K562 (cell line): ENCODE measurements around the gene ANKZF1. TPM values are rescaled to one million over a fixed set of nuclear protein-coding genes. Genes with fewer than 3 reads are reported as not detected.

Source experiments
- ATAC-seq: fragments of 200-7000 bp; cut with Tn5 transposase; 3 replicates; pipeline ENCODE4 v1.9.1; 2020; ENCODE audit warnings: moderate library complexity
- Bru-seq: library from RNA; stranded (reverse); fragments of 400-500 nt; gene quantifications from one replicate; lab custom pipeline; 2021; lab: Mats Ljungman, UMichigan
- BruChase-seq, 2 experiments: library from RNA; stranded (reverse); fragments of 400-500 nt; gene quantifications; one replicate each; lab custom pipeline; 2021; lab: Mats Ljungman, UMichigan
- BruUV-seq: library from RNA; stranded (reverse); fragments of 400-500 nt; replicated peaks from 2 replicates; lab custom pipeline; 2021; lab: Mats Ljungman, UMichigan
- CTCF ChIA-PET: fragments of 300-600 bp; formaldehyde crosslinking; extraction: SDS; loops from one replicate; lab custom pipeline; 2021; ENCODE audit warnings: low intra/inter-chr PET ratio; lab: Yijun Ruan, JAX
- POLR2A ChIA-PET: fragments of 300-600, 350-650 bp; sonication (Branson Sonifier 250); formaldehyde crosslinking; extraction: SDS; loops from one replicate; lab custom pipeline; 2021; ENCODE audit warnings: antibody characterized with exemption, inconsistent platforms; lab: Yijun Ruan, JAX
- DNase-seq, 4 experiments: peaks; one replicate each; pipeline versions ENCODE4 v3.0.0 to v3.0.0-alpha.2; 2011 to 2018; ENCODE audit warnings: low spot score in 3 of 4, mixed read lengths in 3 of 4; ENCODE audit errors: extremely low read depth in 1 of 4
- FAIRE-seq: peaks from 2 replicates; lab custom pipeline; 2011; peaks lifted over from hg19 to GRCh38; lab: Jason Lieb, UNC
- H2AFZ ChIP-seq: 2 replicates; pipeline ENCODE4 v1.6.0; 2011; ENCODE audit warnings: low read depth, low read length, control low read depth, inconsistent platforms
- H3K27ac ChIP-seq: fragments of 200-600 bp; 3 replicates; pipeline ENCODE4 v1.8.0; 2011; ENCODE audit warnings: low read depth, mild to moderate bottlenecking, control low read depth, inconsistent platforms, low read length, moderate library complexity, mixed read lengths; ENCODE audit errors: extremely low read depth
- H3K27me3 ChIP-seq, 2 experiments: fragments of 300-600 bp in 1 of 2; 2 replicates in 1 of 2; 3 replicates in 1 of 2; pipeline versions ENCODE4 v1.6.0 to v1.8.0; 2011; ENCODE audit warnings: inconsistent platforms in 2 of 2, low read length in 2 of 2, mild to moderate bottlenecking in 1 of 2, mixed read lengths in 1 of 2, moderate library complexity in 1 of 2; ENCODE audit not compliant: control insufficient read depth in 2 of 2, insufficient read depth in 2 of 2
- H3K36me3 ChIP-seq: fragments of 300-600 bp; 3 replicates; pipeline ENCODE4 v1.8.0; 2011; ENCODE audit warnings: mild to moderate bottlenecking, low read length, inconsistent platforms; ENCODE audit not compliant: control insufficient read depth, insufficient read depth
- H3K4me1 ChIP-seq, 2 experiments: fragments of 200-600 bp in 1 of 2; replicated peaks in 1 of 2; 2 replicates in 1 of 2; 3 replicates in 1 of 2; pipeline versions ENCODE4 v1.5.1 to v1.8.0; 2011; ENCODE audit warnings: inconsistent platforms in 2 of 2, low read length in 2 of 2, mild to moderate bottlenecking in 1 of 2, mixed read lengths in 1 of 2, moderate library complexity in 1 of 2; ENCODE audit not compliant: control insufficient read depth in 2 of 2, insufficient read depth in 2 of 2
- H3K4me2 ChIP-seq: 2 replicates; pipeline ENCODE4 v1.6.1; 2011; ENCODE audit warnings: low read length, control low read depth, inconsistent platforms, mixed read lengths; ENCODE audit not compliant: insufficient read depth
- H3K4me3 ChIP-seq: fragments of 200-600 bp; sonication (generic), shearing (Covaris generic); 2 replicates; pipeline ENCODE4 v1.5.1; 2016; ENCODE audit warnings: control low read depth, inconsistent platforms
- H3K79me2 ChIP-seq: fragments of 200-600 bp; 3 replicates; pipeline ENCODE4 v1.8.0; 2011; ENCODE audit warnings: low read length, inconsistent platforms; ENCODE audit not compliant: control insufficient read depth, insufficient read depth
- H3K9ac ChIP-seq, 2 experiments: 2 replicates each; pipeline versions ENCODE4 v1.6.0 to v1.6.1; 2011; ENCODE audit warnings: low read depth in 2 of 2, low read length in 2 of 2, control low read depth in 1 of 2, inconsistent platforms in 1 of 2, mild to moderate bottlenecking in 1 of 2, mixed read lengths in 1 of 2; ENCODE audit not compliant: insufficient read depth in 1 of 2
- H3K9me1 ChIP-seq: one replicate; pipeline ENCODE4 v1.6.0; 2011; ENCODE audit warnings: inconsistent platforms, mild to moderate bottlenecking, low read length, moderate library complexity; ENCODE audit not compliant: control insufficient read depth, insufficient read depth
- H3K9me3 ChIP-seq: replicated peaks from 2 replicates; pipeline ENCODE4 v1.5.1; 2011; ENCODE audit warnings: low read depth, low read length, inconsistent platforms; ENCODE audit not compliant: control insufficient read depth, insufficient read depth
- H4K20me1 ChIP-seq: replicated peaks from 2 replicates; pipeline ENCODE4 v1.6.1; 2011; ENCODE audit warnings: low read length, inconsistent platforms, mixed read lengths; ENCODE audit not compliant: control insufficient read depth, insufficient read depth
- NCOA1 ChIP-seq: fragments of 450-650 bp; IDR thresholded peaks from 2 replicates; pipeline ENCODE4 v1.6.1; 2016; ENCODE audit warnings: low read depth
- PTBP1 ChIP-seq: fragments of 200-400 bp; formaldehyde crosslinking; IDR thresholded peaks from 2 replicates; pipeline ENCODE4 v1.6.1; 2017; ENCODE audit warnings: low read depth, low read length
- SMARCB1 ChIP-seq: IDR thresholded peaks from 2 replicates; pipeline ENCODE4 v1.6.1; 2011; ENCODE audit warnings: improper control_type of control experiment, low read depth; ENCODE audit not compliant: insufficient read length
- WGBS: fragments of 100-300 bp; shearing (Covaris generic); methylation state at CpG from one replicate; pipeline ENCODE4 v1.1.6; 2016; ENCODE audit warnings: low coverage, mixed read lengths; ENCODE audit not compliant: insufficient coverage; ENCODE audit errors: missing lambda C conversion rate; 5-methylcytosine and 5-hydroxymethylcytosine counted together
- in situ Hi-C: fragments of 300-500 bp; cut with MboI; formaldehyde crosslinking; loops from 4 replicates; pipeline ENCODE4 v1.15.0; 2018; ENCODE audit warnings: inconsistent platforms, mixed read lengths
- intact Hi-C: fragments of 100-400 bp; cut with micrococcal nuclease; formaldehyde crosslinking; loops from 2 replicates; pipeline ENCODE4 v1.14.2; 2022
- long read RNA-seq, 3 experiments: library from polyadenylated mRNA in 2 of 3; library from RNA in 1 of 3; unstranded in 2 of 3; stranded (forward) in 1 of 3; transcript quantifications; one replicate each; pipeline ENCODE4 v2.0.0, GENCODE V29; 2019 to 2022
- polyA minus RNA-seq, 3 experiments: library from RNA; depleted of rRNA, polyadenylated mRNA; stranded (reverse); fragments of >200 nt; gene quantifications; 2 replicates each; pipeline ENCODE4 v1.2.3, GENCODE V29; 2011
- polyA plus RNA-seq, 8 experiments: library from polyadenylated mRNA; depleted of rRNA in 4 of 8; stranded (reverse) in 5 of 8; unstranded in 3 of 8; fragments of >200 nt; fragmentation: Nextera tagmentation in 2 of 8; fragmentation: Illumina TruSeq in 1 of 8; extraction: Ambion mirVana in 2 of 8; extraction: Trizol in 1 of 8; gene quantifications; 2 replicates each; pipeline versions ENCODE4 v1.2.1 to v1.2.3, GENCODE V29; 2011 to 2014; ENCODE audit warnings: inconsistent platforms in 1 of 8, missing spikeins in 1 of 8
- total RNA-seq, 7 experiments: library from RNA; depleted of rRNA in 6 of 7; stranded (reverse); fragments of >200 nt in 6 of 7; fragmentation: Illumina TruSeq in 2 of 7; extraction: Trizol in 2 of 7; gene quantifications; 2 replicates each; pipeline versions ENCODE4 v1.2.1 to v1.2.3, GENCODE V29; 2011 to 2021; ENCODE audit warnings: low replicate concordance in 1 of 7
- TF ChIP-seq, protein P1 (sequence below): fragments of 450-650 bp; IDR thresholded peaks from 2 replicates; pipeline ENCODE4 v1.6.1; 2016; ENCODE audit warnings: low read depth

ANKZF1 gene, protein sequence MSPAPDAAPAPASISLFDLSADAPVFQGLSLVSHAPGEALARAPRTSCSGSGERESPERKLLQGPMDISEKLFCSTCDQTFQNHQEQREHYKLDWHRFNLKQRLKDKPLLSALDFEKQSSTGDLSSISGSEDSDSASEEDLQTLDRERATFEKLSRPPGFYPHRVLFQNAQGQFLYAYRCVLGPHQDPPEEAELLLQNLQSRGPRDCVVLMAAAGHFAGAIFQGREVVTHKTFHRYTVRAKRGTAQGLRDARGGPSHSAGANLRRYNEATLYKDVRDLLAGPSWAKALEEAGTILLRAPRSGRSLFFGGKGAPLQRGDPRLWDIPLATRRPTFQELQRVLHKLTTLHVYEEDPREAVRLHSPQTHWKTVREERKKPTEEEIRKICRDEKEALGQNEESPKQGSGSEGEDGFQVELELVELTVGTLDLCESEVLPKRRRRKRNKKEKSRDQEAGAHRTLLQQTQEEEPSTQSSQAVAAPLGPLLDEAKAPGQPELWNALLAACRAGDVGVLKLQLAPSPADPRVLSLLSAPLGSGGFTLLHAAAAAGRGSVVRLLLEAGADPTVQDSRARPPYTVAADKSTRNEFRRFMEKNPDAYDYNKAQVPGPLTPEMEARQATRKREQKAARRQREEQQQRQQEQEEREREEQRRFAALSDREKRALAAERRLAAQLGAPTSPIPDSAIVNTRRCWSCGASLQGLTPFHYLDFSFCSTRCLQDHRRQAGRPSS
- total RNA-seq (2011; cell fraction: chromatin; rRNA removed; ENCODE audit: low replicate concordance) = 371 and 457 TPM in 2 replicates
- 226 and 229 TPM in 2 replicates for total RNA-seq (2011; cell fraction: nucleolus; rRNA removed)
- 275 and 286 TPM in 2 replicates for total RNA-seq (2011; cell fraction: nucleoplasm; rRNA removed)
- total RNA-seq (2014; rRNA removed) (40.7 and 41.5 TPM in 2 replicates), total RNA-seq (2014; rRNA removed; fragmentation: Illumina TruSeq; extraction: Trizol) (22.5 and 26.3 TPM in 2 replicates), total RNA-seq (2015; rRNA removed; fragmentation: Illumina TruSeq; extraction: Trizol) (21.6 and 21.8 TPM in 2 replicates), total RNA-seq (2021) (36.3 and 43.5 TPM in 2 replicates), polyA plus RNA-seq (2011; rRNA removed) (47.0 and 86.3 TPM in 2 replicates), polyA plus RNA-seq (2014; fragmentation: Illumina TruSeq; extraction: Trizol) (29.2 and 31.0 TPM in 2 replicates), polyA plus RNA-seq (2014; fragmentation: Nextera tagmentation; extraction: Ambion mirVana) (1 to 10 TPM; 3.1 to 3.9 TPM), polyA plus RNA-seq (2014; rRNA removed) (49.0 and 60.6 TPM in 2 replicates), polyA minus RNA-seq (2011; rRNA and poly(A)+ RNA removed) (28.8 and 55.2 TPM in 2 replicates), Bru-seq, nascent RNA (percentile 88 among the genes with signal in this experiment), BruChase-seq, experiment 1, labeled RNA remaining after a 2-hour chase (percentile 78 among the genes with signal in this experiment), BruChase-seq, experiment 2, labeled RNA remaining after a 6-hour chase (percentile 85 among the genes with signal in this experiment)
- polyA plus RNA-seq (2011; cell fraction: cytosol; rRNA removed) = 23.4 and 30.6 TPM in 2 replicates
- polyA plus RNA-seq (2011; cell fraction: nucleus; rRNA removed) = 325 and 530 TPM in 2 replicates
- 24.3 and 51.1 TPM in 2 replicates for polyA plus RNA-seq (2012)
- 16.7 and 20.6 TPM in 2 replicates for polyA minus RNA-seq (2011; cell fraction: cytosol; rRNA and poly(A)+ RNA removed)
- 81.3 and 167 TPM in 2 replicates for polyA minus RNA-seq (2011; cell fraction: nucleus; rRNA and poly(A)+ RNA removed)
- long read RNA-seq, experiment 1, transcript ANKZF1-201 (14 exons, 2,579 nt) = major isoform, 23 of 41 reads
- long read RNA-seq, experiment 1, partial matches to known transcripts = 11 of 41 reads
- long read RNA-seq, experiment 1, other reads (novel, unspliced or antisense) = 7 of 41 reads
- long read RNA-seq, experiment 2, partial matches to known transcripts = 10 of 16 reads
- long read RNA-seq, experiment 2, other reads (novel, unspliced or antisense) = 6 of 16 reads
- long read RNA-seq, experiment 3, transcript ANKZF1-201 (14 exons, 2,579 nt) = major isoform, 5 of 14 reads
- long read RNA-seq, experiment 3, partial matches to known transcripts = 9 of 14 reads
- long read RNA-seq, experiment 3, other reads (novel, unspliced or antisense) = 0 of 14 reads

DNA sequence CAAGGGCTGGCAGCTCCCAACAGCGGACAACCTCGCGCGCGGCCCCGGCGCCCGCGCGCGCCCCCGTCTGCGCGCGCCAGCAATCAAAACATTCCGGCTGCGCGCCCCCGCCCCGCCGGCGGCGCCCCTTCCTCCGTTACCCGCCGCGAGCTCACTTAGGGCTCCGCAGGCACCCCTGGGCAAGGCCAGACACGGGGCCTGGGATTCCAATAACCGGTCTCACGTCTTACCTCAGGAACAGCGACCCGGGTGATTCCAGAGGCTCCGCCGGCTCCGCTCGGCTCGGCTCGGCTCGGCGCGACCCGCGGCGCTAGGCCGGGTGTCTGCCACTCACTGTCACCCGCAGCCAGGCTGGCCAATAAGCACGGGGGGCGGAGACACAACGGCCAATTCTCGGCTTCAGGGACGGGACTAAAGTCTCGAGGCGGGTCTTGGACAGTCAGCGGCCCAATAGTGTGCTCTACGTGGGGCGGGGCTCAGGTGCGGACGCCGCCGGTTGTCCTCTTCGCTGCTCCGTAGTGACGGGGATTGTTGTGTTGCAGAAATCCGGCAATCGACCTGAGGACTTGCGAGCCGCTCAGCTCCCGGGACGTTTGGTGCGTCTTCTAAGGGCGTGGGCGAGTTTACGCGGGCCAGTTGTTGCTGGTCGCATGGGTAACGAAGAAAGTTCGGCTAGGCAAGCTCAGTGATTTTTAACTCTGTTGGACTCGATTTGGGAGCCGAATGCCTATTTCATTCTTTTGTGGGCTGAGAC, at the start of gene ANKZF1, which contains the start of gene ATG9A:
Gene ANKZF1 (plus strand): TSS at position 502 of the 754 bp plus-strand sequence. CDS start 452 bp downstream, outside the sequence.
Gene ATG9A (minus strand): TSS at position 332 of the 754 bp plus-strand sequence. CDS start 1,612 bp downstream, outside the sequence.
- Histone ChIP-seq H4K20me1 (no peaks in the 10 kb centered on the region), H3K27me3 (no peaks in the 10 kb centered on the region), H2AFZ (peak within 1 kb of the TSS; percentile 91), H3K4me3 (peak within 1 kb of the TSS; percentile 90), H3K36me3 (peaks cover 61% of the 10 kb centered on the region), H3K9me1 (no peaks in the 10 kb centered on the region), H3K4me1 (peaks cover 13 to 16% of the 10 kb centered on the region in 2 experiments; a peak in 4 of 5 replicates), H3K4me2 (peak within 1 kb of the TSS; percentile 98), H3K79me2 (peaks cover 52% of the 10 kb centered on the region), H3K27ac (peak within 1 kb of the TSS; percentile 90), H3K9me3 (no peaks in the 10 kb centered on the region), H3K9ac (peak within 1 kb of the TSS; percentile 96 to 97)
- CTCF ChIA-PET = no interaction called here
- POLR2A ChIA-PET = interaction anchor here (0.6 to 2.1 kb wide), 11 partner anchors 8 to 59 kb away, joined by 3 to 12 read pairs (median 5); partner anchors contain the start of genes ABCB6, GLB1L, STK16 and ZFAND2B
- intact Hi-C loops (loop anchor here (1.0 to 5.0 kb wide), 4 partner anchors 11 to 68 kb away; partner anchors contain the start of genes ABCB6, GLB1L, STK16 and ZFAND2B), in situ Hi-C loops (no loop called here)
- WGBS = under 1% methylated on average over 49 of the region's 80 CpGs
- DNase-seq (peak; percentile 84 to 97 (median 90)), FAIRE-seq (peak; percentile 99), ATAC-seq (peak; percentile 98)
- BruUV-seq = no TSS peak
- TF ChIP-seq, protein P1, sequence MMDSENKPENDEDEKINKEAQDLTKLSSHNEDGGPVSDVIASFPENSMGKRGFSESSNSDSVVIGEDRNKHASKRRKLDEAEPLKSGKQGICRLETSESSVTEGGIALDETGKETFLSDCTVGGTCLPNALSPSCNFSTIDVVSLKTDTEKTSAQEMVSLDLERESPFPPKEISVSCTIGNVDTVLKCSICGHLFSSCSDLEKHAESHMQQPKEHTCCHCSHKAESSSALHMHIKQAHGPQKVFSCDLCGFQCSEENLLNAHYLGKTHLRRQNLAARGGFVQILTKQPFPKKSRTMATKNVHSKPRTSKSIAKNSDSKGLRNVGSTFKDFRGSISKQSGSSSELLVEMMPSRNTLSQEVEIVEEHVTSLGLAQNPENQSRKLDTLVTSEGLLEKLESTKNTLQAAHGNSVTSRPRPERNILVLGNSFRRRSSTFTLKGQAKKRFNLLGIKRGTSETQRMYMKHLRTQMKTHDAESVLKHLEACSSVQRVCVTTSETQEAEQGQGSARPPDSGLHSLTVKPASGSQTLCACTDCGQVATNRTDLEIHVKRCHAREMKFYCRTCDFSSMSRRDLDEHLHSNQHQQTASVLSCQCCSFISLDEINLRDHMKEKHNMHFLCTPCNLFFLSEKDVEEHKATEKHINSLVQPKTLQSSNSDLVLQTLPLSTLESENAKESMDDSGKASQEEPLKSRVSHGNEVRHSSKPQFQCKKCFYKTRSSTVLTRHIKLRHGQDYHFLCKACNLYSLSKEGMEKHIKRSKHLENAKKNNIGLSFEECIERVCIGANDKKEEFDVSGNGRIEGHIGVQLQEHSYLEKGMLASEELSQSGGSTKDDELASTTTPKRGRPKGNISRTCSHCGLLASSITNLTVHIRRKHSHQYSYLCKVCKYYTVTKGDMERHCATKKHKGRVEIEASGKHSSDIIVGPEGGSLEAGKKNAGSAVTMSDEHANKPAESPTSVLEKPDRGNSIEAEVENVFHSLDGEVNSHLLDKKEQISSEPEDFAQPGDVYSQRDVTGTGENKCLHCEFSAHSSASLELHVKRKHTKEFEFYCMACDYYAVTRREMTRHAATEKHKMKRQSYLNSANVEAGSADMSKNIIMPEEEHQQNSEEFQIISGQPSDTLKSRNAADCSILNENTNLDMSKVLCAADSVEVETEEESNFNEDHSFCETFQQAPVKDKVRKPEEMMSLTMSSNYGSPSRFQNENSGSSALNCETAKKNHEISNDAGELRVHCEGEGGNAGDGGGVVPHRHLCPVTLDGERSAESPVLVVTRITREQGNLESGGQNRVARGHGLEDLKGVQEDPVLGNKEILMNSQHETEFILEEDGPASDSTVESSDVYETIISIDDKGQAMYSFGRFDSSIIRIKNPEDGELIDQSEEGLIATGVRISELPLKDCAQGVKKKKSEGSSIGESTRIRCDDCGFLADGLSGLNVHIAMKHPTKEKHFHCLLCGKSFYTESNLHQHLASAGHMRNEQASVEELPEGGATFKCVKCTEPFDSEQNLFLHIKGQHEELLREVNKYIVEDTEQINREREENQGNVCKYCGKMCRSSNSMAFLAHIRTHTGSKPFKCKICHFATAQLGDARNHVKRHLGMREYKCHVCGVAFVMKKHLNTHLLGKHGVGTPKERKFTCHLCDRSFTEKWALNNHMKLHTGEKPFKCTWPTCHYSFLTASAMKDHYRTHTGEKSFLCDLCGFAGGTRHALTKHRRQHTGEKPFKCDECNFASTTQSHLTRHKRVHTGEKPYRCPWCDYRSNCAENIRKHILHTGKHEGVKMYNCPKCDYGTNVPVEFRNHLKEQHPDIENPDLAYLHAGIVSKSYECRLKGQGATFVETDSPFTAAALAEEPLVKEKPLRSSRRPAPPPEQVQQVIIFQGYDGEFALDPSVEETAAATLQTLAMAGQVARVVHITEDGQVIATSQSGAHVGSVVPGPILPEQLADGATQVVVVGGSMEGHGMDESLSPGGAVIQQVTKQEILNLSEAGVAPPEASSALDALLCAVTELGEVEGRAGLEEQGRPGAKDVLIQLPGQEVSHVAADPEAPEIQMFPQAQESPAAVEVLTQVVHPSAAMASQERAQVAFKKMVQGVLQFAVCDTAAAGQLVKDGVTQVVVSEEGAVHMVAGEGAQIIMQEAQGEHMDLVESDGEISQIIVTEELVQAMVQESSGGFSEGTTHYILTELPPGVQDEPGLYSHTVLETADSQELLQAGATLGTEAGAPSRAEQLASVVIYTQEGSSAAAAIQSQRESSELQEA = peak; percentile 95
- TF ChIP-seq NCOA1 (no peak), SMARCB1 (no peak), PTBP1 (no peak)
